Peyer's patch (tissue), 4 donors: Measurements from ENCODE around the gene FAT1. TPM values are rescaled to one million over a fixed set of nuclear protein-coding genes. Genes with fewer than 3 reads are reported as not detected.

Experiments
- DNase-seq, 3 donors: peaks; one replicate each; pipeline ENCODE4 v3.0.0-alpha.2; 2017 to 2019
- H3K27ac ChIP-seq, 4 donors: fragments of 200-600 bp; sonication (generic); one replicate each; pipeline ENCODE4 v1.5.1; 2016 to 2019
- H3K27me3 ChIP-seq, 2 donors: fragments of 200-600 bp; sonication (generic); one replicate each; pipeline ENCODE4 v1.5.1; 2019
- H3K36me3 ChIP-seq, 3 donors: fragments of 200-600 bp; sonication (generic); one replicate each; pipeline ENCODE4 v1.5.1; 2016 to 2019
- H3K4me1 ChIP-seq, 4 donors: fragments of 200-600 bp; sonication (generic); one replicate each; pipeline ENCODE4 v1.5.1; 2016 to 2019
- H3K4me3 ChIP-seq, 4 donors: fragments of 200-600 bp; sonication (generic); 1 replicate in 3 of 4; 2 replicates in 1 of 4; pipeline ENCODE4 v1.5.1; 2016 to 2019; ENCODE audit warnings: mild to moderate bottlenecking in 1 of 4
- H3K9me3 ChIP-seq, 4 donors: fragments of 200-600 bp; sonication (generic); one replicate each; pipeline ENCODE4 v1.5.1; 2016 to 2019; ENCODE audit warnings: mild to moderate bottlenecking in 1 of 4
- CTCF ChIP-seq, 6 experiments: fragments of 450-650 bp in 4 of 6; fragments of 200-600 bp in 2 of 6; sonication (generic) in 1 of 6; IDR thresholded peaks; one replicate each; pipeline ENCODE4 v1.5.1; 2017 to 2019; ENCODE audit warnings: antibody characterized with exemption in 6 of 6, mild to moderate bottlenecking in 3 of 6, moderate library complexity in 1 of 6
- POLR2A ChIP-seq, 2 donors: fragments of 450-650 bp; IDR thresholded peaks; one replicate each; pipeline ENCODE4 v1.5.1; 2017; ENCODE audit warnings: antibody characterized with exemption in 2 of 2, mild to moderate bottlenecking in 2 of 2, moderate library complexity in 2 of 2
- total RNA-seq, 4 donors: library from RNA; depleted of rRNA; stranded (reverse); fragments of >200 nt; gene quantifications; one replicate each; pipeline ENCODE4 v1.1.0, GENCODE V29; 2016

The FAT1 gene
- total RNA-seq, 4 donors from 2014 or later, result 88.3 to 580 (median 468) TPM

- H3K4me3 ChIP-seq, result no peak overlapping the region
- H3K4me1 ChIP-seq, result no peaks in the 10 kb centered on the region
- H3K27me3 ChIP-seq, result no peaks in the 10 kb centered on the region
- DNase-seq, result no peak
- no peak overlapping the region for H3K27ac ChIP-seq
- peaks cover 0 to 17% (median 0%) of the 10 kb centered on the region in 3 donors for H3K36me3 ChIP-seq
- no peaks in the 10 kb centered on the region for H3K9me3 ChIP-seq
- TF ChIP-seq CTCF (IDR thresholded peaks at IDR 0.05) (no peak), POLR2A (IDR thresholded peaks at IDR 0.05) (no peak)
Measured at GRCh38 chr4:186712690-186713089, 11.0 kb downstream of the FAT1 start.

GRCh38 chr4:186710521-186711119, 13.0 kb downstream of the FAT1 start:
- H3K36me3 ChIP-seq, result peaks cover 0 to 38% (median 0%) of the 10 kb centered on the region in 3 donors
- no peak for DNase-seq
- no peak overlapping the region for H3K27ac ChIP-seq
- no peaks in the 10 kb centered on the region for H3K4me1 ChIP-seq
- TF ChIP-seq CTCF (IDR thresholded peaks at IDR 0.05) (no peak), POLR2A (IDR thresholded peaks at IDR 0.05) (no peak)
- no peaks in the 10 kb centered on the region for H3K9me3 ChIP-seq
- no peaks in the 10 kb centered on the region for H3K27me3 ChIP-seq
- no peak overlapping the region for H3K4me3 ChIP-seq

GRCh38 chr4:186709517-186709916, 14.1 kb downstream of the FAT1 start:
- Histone ChIP-seq H3K36me3 (peaks cover 0 to 42% (median 0%) of the 10 kb centered on the region in 3 donors), H3K4me3 (no peak overlapping the region), H3K27me3 (no peaks in the 10 kb centered on the region), H3K4me1 (peaks cover 0 to 1% (median 0%) of the 10 kb centered on the region in 4 donors), H3K9me3 (no peaks in the 10 kb centered on the region), H3K27ac (peak overlapping the region in 1 of 4 donors; percentile 19)
- no peak for DNase-seq
- TF ChIP-seq POLR2A (IDR thresholded peaks at IDR 0.05), result no peak
- TF ChIP-seq CTCF (IDR thresholded peaks at IDR 0.05), result no peak

GRCh38 chr4:186708554-186708953, 15.1 kb downstream of the FAT1 start:
- H3K27me3 ChIP-seq, result no peaks in the 10 kb centered on the region
- H3K36me3 ChIP-seq, result peaks cover 0 to 42% (median 0%) of the 10 kb centered on the region in 3 donors
- no peak for TF ChIP-seq POLR2A (IDR thresholded peaks at IDR 0.05)
- no peak for TF ChIP-seq CTCF (IDR thresholded peaks at IDR 0.05)
- H3K4me1 ChIP-seq, result peaks cover 0 to 11% (median 0%) of the 10 kb centered on the region in 4 donors
- H3K4me3 ChIP-seq, result no peak overlapping the region
- no peak overlapping the region for H3K27ac ChIP-seq
- no peaks in the 10 kb centered on the region for H3K9me3 ChIP-seq
- no peak for DNase-seq

GRCh38 chr4:186707996-186708395, 15.7 kb downstream of the FAT1 start:
- Histone ChIP-seq H3K9me3 (no peaks in the 10 kb centered on the region), H3K27ac (no peak overlapping the region), H3K27me3 (no peaks in the 10 kb centered on the region), H3K36me3 (peaks cover 0 to 42% (median 0%) of the 10 kb centered on the region in 3 donors), H3K4me3 (no peak overlapping the region), H3K4me1 (peaks cover 0 to 16% (median 0%) of the 10 kb centered on the region in 4 donors)
- DNase-seq, result no peak
- no peak for TF ChIP-seq POLR2A (IDR thresholded peaks at IDR 0.05)
- TF ChIP-seq CTCF (IDR thresholded peaks at IDR 0.05), result no peak
